Ovary (tissue), 1 donor: ENCODE measurements around the gene ATP6V1B1.

Source experiments
- EP300 ChIP-seq: sonication (generic); formaldehyde crosslinking; IDR thresholded peaks from one replicate; pipeline ENCODE4 v1.6.1; 2017; ENCODE audit warnings: antibody characterized with exemption
- POLR2A ChIP-seq: fragments of 450-650 bp; IDR thresholded peaks from one replicate; pipeline ENCODE4 v1.6.1; 2017; ENCODE audit warnings: antibody characterized with exemption, mild to moderate bottlenecking, moderate library complexity

DNA sequence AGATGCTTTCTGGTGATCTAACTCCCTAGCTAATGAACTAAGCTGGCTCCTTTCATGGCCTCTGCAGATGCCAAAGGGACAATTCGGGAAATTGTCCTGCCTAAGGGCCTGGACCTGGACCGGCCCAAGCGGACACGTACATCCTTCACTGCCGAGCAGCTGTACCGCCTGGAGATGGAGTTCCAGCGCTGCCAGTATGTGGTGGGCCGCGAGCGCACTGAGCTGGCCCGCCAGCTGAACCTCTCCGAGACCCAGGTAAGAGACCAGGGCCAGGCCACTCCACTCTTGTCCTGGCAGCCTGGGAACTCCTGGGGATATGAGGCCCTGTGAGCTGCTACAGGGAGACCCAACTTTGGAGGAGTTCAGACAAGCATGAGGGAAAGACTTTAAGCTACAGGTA lies 14.7 kb upstream of the ATP6V1B1 start:
- no peak for TF ChIP-seq EP300
- TF ChIP-seq POLR2A, result no peak
